ENCODE results near the gene BCL2L11. TPM values are rescaled to one million over a fixed set of nuclear protein-coding genes. Genes with fewer than 3 reads are reported as not detected.

Gene BCL2L11
- total and polyA plus RNA-seq, 12 donors = 1.4 to 14.5 (median 6.8) TPM

- Histone ChIP-seq H3K4me3 (no peak overlapping the region), H3K27me3 (no peaks in the 10 kb centered on the region), H3K4me1 (peaks cover 0 to 4% (median 0%) of the 10 kb centered on the region in 9 donors), H3K36me3 (no peaks in the 10 kb centered on the region), H3K9me3 (no peaks in the 10 kb centered on the region), H3K27ac (no peak overlapping the region)
- DNase-seq (no peak), ATAC-seq (no peak)
- 92 to 95% methylated on average over 6 of the region's 6 CpGs for WGBS, 2 donors
- no peak for TF ChIP-seq CTCF (IDR thresholded peaks at IDR 0.05)
- intact Hi-C loops (cut with DNase I) = no loop called here
These were observed 53.1 kb downstream of the BCL2L11 start for GRCh38 chr2:111173856-111174255.

GRCh38 chr2:111175615-111176014 lies 54.9 kb downstream of the BCL2L11 start:
- TF ChIP-seq CTCF (IDR thresholded peaks at IDR 0.05) = no peak
- intact Hi-C loops (cut with DNase I) = no loop called here
- WGBS, 2 donors = 67 to 68% methylated on average over 4 of the region's 4 CpGs

GRCh38 chr2:111176388-111176787 lies 55.7 kb downstream of the BCL2L11 start:
- Histone ChIP-seq H3K27ac (no peak overlapping the region), H3K27me3 (no peaks in the 10 kb centered on the region), H3K36me3 (no peaks in the 10 kb centered on the region), H3K9me3 (no peaks in the 10 kb centered on the region), H3K4me1 (peaks cover 0 to 4% (median 0%) of the 10 kb centered on the region in 9 donors), H3K4me3 (no peak overlapping the region)
- intact Hi-C loops (cut with DNase I) = no loop called here
- ATAC-seq (peak in 2 of 8 donors; percentile 51 to 69), DNase-seq (no peak)
- 79% methylated on average over 7 of the region's 7 CpGs for WGBS, 2 donors
- no peak for TF ChIP-seq CTCF (IDR thresholded peaks at IDR 0.05)

More at GRCh38 chr2:111175615-111176014, 54.9 kb downstream of the BCL2L11 start:
- no peak for ATAC-seq
- Histone ChIP-seq H3K27me3 (no peaks in the 10 kb centered on the region), H3K9me3 (no peaks in the 10 kb centered on the region), H3K36me3 (no peaks in the 10 kb centered on the region), H3K4me1 (peaks cover 0 to 4% (median 0%) of the 10 kb centered on the region in 9 donors), H3K27ac (no peak overlapping the region), H3K4me3 (no peak overlapping the region)
- DNase-seq = no peak

- intact Hi-C loops (cut with DNase I) = no loop called here
- no peaks in the 10 kb centered on the region for H3K9me3 ChIP-seq
- DNase-seq (no peak), ATAC-seq (peak in 1 of 8 donors; percentile 23)
- no peak overlapping the region for H3K4me3 ChIP-seq
- peaks cover 0 to 4% (median 0%) of the 10 kb centered on the region in 9 donors for H3K4me1 ChIP-seq
- H3K36me3 ChIP-seq = no peaks in the 10 kb centered on the region
- no peak for TF ChIP-seq CTCF (IDR thresholded peaks at IDR 0.05)
- H3K27ac ChIP-seq = no peak overlapping the region
- 93 to 94% methylated on average over 4 of the region's 4 CpGs for WGBS, 2 donors
- no peaks in the 10 kb centered on the region for H3K27me3 ChIP-seq
These were observed 56.2 kb downstream of the BCL2L11 start for GRCh38 chr2:111176867-111177266.
